Skin epidermis (tissue), 12 donors: ENCODE data around the gene DAPK1.
A peak's percentile ranks its signal among the peaks of the same experiment; 100 is the strongest.

Source experiments
- H3K27ac ChIP-seq, 21 experiments: fragments of 200-600 bp; sonication (generic) in 11 of 21; one replicate each; pipeline ENCODE4 v1.5.0; 2020; ENCODE audit warnings: mild to moderate bottlenecking in 3 of 21, inconsistent platforms in 2 of 21, moderate library complexity in 2 of 21
- H3K4me3 ChIP-seq, 7 experiments: fragments of 200-600 bp; sonication (generic) in 2 of 7; one replicate each; pipeline ENCODE4 v1.5.0; 2020; ENCODE audit warnings: inconsistent platforms in 2 of 7, mild to moderate bottlenecking in 2 of 7, moderate library complexity in 1 of 7

The DAPK1 gene

DNA sequence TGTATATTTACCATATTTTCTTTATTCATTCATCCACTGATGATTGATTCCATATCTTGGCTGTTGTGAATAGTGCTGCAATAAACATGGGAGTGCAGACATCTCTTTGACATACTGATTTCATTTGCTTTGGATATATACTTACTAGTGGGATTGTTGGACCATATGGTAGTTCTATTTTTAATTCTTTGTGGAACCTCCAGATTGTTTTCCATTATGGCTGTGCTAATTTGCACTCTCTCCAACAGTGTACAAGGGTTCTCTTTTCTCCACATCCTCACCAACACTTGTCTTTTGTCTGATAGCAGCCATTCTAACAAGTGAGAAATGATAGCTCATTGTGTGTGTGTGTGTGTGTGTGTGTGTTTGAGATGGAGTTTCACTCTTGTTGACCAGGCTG, 86.7 kb downstream of the DAPK1 start:
- H3K27ac ChIP-seq, result no peak overlapping the region

DNA sequence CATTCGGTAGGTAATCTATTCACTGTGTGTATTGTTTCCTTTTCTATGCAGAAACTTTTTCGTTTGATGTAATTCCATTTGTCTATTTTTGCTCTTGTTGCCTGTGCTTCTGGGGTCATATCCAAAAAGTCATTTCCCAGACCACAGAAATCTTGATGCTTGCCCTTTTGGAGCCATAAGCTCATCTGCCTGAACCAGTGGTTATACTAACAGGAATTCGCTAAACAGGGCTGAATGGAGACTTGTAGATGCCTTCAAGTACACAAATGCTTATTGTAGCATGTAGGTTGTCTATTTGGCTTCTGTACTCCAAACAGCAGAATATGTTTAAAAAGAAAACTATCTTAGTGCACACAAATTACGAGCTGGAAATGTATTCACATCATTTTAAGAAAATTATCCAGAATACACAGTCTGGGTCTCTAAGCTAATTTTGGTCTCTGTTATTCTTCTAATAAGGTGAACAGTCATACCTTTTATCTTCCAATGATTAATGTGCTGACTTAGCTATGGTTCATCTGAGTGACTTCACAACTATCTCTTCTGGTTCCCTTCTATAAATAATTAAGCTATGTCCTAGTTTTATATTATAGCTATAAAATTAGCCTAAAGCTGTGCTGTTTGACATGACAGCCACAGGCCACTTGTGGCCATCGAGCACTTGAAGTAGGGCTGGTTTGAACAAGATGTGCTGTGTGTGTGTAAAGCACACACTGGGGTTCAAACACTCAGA, 87.6 kb downstream of the DAPK1 start:
- Histone ChIP-seq H3K4me3 (no peak overlapping the region), H3K27ac (no peak overlapping the region)

More for the DNA sequence above, 86.7 kb downstream of the DAPK1 start:
- H3K4me3 ChIP-seq, result no peak overlapping the region

DNA sequence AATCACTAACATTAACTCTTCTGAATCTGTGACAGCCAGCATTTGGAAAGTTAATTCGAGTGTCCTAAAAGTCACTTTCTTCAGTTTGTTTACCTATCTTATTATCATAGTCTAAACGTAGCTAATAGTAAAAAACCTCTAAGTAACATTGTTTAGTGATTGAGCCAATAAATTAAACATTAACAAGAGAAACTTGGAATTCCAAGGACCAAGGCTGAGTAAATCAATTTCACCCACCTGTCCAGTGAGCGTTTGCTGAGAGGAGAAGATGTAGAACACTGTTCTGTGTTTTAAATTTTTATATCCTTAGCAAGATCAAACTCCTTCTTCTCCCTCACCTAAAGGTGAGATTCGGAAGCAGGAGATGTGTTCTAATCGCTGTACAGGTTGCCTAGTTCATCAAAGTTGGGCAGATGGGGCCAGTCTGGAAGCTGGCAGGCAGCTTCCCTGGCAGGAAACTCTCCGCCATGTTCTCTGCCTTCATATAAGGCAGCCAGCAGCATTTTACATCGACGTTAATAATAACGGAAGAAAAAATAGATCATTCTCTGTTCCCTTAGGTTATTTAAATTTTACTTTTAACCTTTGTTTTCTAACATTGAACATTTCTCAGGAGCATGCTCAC, 89.2 kb downstream of the DAPK1 start:
- no peak overlapping the region for H3K27ac ChIP-seq
- no peak overlapping the region for H3K4me3 ChIP-seq

DNA sequence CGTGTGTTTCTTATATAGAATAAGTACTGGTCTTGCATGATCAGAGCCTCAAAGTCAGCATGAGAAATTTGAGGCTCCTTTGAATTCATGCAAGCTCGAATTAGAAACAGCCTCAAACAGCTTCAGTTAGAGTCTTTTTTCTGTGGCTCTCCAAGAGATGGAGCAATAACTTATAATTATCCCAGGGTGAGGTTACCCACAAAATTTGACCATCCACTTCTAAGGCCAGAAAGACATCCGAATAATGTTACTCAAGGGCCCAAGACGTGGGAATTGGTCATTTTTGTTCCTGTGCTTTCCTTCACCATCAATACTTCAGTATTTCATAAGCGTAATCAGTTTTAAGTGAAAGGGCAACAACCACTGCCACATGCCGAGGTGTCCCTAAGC, 89.7 kb downstream of the DAPK1 start:
- Histone ChIP-seq H3K27ac (no peak overlapping the region), H3K4me3 (no peak overlapping the region)

DNA sequence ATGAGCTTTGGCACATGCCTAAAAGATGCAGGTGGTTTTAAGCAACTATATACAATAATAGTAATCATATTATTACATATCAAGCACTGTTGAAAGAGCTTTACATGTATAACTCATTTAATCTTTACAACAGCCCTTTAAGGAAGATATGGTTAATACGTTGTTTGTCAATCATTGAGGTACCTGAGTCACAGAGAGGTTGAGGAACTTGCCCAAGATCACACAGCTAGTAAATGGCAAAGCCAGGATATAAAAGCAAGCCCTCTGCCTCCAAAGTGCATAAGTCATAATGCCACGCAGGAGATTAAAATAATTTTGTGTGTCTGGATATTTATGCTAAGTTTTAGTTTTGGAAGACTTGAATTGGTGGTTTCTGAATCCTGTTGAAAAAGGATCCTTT, 90.2 kb downstream of the DAPK1 start:
- H3K27ac ChIP-seq, result no peak overlapping the region

DNA sequence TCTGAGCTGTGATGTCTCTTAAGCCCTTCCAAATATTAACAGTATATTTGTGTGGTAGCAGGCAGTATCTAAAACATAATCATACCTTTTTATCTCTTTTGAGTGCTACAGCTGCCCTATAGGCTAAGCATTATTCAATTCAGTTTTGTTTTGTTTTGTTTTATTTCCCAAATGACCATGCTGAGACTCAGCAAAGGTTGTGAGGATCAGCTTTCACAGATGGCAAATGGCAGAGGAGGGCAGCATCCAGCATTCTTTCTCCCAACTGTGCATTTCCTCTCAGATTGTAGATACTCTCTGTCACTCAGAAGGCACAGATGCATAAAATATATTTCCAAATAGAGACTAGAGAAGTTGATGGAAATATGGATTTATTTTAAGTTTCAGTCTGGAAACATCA, 90.7 kb downstream of the DAPK1 start:
- no peak overlapping the region for H3K27ac ChIP-seq
- H3K4me3 ChIP-seq, result no peak overlapping the region

More for the DNA sequence above, 90.2 kb downstream of the DAPK1 start:
- H3K4me3 ChIP-seq, result no peak overlapping the region

DNA sequence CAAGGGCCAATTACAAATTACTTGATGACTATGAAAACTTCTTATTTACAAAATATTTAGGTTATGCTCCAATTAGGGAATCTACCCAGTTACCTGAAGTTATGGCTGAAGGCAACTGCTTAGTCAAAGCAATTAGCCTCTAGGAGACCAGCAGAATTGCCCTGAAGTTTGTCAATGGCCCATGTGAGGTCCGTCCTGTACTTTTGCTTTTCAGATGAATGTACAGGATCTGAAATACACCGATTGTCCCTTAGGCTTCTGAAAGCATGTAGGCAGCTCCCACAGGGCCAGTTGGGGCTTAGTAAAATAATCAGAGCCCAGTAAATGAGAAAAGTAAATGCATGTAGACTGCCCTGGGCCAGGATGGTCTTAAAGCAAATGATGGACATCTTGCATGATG, 93.3 kb downstream of the DAPK1 start:
- Histone ChIP-seq H3K27ac (no peak overlapping the region), H3K4me3 (no peak overlapping the region)

DNA sequence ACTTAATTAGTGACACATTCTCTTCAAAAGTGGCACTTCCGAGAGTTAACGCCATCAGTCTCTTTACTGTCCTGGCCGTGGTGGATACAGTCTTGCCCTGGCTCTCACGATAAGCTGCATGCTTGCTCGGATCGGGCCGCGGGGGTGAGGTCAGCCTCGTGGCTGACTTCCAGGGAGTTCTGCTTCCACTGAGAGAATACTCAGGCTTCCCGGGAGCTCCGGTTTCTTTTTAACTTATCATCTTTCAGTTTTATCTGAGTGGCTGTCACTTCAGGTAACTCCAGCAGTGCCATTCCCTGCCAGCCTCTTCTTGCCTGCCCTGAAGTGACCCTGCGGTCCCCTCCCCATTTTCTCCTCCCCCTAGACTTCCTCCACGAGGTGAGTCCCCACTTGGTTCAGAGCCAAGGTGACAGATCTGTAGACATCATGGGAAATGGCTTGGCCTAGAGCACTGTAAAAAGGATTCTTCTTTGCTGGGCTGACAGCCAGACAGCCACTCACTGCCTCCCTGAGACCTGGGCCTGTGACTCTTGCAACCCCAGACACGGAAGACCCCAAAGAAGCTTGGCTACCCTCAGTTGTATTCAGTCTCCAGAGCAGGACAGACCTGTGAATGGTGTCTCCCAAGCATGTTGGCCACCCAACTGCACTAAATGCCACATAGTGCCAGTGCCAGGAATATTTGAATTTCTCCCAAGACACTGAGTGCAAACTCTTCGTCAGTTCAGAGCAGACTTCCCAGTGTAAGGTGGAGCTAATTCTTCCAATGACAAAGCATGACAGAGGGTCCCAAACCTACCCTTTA, 95.1 kb downstream of the DAPK1 start:
- peak overlapping the region in 3 of 21 experiments; percentile 8 to 44 (median 34) for H3K27ac ChIP-seq
- no peak overlapping the region for H3K4me3 ChIP-seq

DNA sequence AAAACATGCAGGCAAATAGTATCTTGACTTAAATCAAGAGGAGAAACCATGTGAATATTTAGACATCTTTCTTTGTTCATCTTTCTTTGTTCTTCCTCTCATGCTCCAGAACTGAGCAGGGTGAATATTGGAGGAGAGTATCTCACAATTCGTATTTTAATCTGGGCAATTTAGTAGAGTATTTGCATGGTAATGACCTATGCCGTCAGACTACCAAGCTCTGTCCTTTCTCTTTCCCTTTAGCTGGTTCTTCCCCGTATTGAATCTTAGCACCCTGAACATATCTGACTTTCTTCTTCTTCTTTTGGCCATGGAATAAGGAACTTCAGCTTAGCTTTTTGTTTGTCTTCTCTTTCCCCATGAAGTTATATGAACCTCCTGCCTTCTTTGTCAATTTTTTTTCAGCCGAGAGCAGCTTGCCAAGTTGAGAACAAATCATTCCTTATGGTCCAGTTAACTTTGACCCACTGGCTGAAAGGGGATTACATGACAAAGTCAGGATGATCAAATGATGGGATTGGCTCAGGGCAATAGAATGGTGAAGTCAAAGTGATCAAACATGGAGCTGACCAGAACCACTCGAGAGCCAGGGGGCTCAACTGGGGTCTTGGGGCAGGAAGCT, 95.8 kb downstream of the DAPK1 start:
- peak overlapping the region in 1 of 21 experiments; percentile 34 for H3K27ac ChIP-seq
- no peak overlapping the region for H3K4me3 ChIP-seq

DNA sequence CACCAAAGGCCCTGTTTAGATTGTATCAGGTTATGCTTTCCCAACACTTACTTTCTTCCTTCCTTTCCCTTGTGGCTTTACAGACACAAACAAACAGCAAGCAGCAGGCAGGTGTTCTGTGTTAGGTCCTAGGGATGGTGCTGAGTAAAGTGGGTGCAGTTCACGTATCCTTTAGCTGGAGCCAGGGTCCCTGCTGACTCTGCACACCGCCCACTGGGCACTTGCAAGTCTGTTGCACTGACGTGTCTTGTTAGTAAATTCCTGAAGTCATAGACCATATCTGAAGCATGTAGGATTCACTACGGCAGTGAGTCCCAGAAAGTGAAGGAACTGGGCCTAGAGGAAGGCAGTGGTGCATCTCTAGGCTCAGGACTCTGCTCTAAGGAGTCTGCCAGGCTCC, 96.5 kb downstream of the DAPK1 start:
- Histone ChIP-seq H3K4me3 (no peak overlapping the region), H3K27ac (peak overlapping the region in 1 of 21 experiments; percentile 34)

DNA sequence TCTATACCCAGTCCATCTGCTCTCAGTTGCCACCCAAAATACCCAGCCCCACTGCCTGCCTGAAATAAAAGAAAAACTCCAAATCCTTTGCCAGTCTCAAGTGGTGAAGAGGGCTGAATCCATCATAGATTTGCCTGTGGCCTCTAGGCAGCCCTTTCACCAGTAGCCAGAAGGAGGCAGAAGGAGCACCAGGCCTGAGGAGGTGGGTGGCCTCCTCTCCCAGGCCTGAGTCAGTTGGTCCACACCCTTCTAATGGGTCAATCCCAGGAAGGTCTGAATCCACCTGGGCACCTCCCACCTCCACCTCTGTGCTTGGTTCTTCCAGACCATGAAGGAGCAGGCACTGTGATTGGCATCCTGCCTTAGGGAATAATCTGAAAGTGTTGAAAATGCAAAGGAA, 97.0 kb downstream of the DAPK1 start:
- H3K27ac ChIP-seq, result no peak overlapping the region
- H3K4me3 ChIP-seq, result no peak overlapping the region

DNA sequence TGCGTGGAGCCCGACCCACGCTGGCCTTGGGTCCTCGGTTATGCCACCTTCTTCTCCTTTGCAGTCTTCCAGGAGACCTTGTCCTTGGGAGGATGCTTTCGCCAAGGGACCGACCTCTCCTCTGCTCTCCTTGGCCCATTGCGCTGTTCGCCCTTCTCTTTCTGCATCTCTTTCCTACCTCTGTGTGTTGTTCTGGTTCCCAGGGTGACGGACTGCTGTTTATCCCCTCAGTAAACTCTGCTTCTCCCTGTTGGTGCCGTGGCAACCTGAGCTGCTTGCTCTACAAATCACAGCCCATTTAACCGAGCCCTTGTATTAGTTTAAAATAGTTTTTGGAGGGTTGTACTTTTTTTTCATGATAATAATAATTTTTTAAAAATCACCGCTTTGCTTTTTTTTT, 97.9 kb downstream of the DAPK1 start:
- H3K4me3 ChIP-seq, result no peak overlapping the region
- H3K27ac ChIP-seq, result no peak overlapping the region

DNA sequence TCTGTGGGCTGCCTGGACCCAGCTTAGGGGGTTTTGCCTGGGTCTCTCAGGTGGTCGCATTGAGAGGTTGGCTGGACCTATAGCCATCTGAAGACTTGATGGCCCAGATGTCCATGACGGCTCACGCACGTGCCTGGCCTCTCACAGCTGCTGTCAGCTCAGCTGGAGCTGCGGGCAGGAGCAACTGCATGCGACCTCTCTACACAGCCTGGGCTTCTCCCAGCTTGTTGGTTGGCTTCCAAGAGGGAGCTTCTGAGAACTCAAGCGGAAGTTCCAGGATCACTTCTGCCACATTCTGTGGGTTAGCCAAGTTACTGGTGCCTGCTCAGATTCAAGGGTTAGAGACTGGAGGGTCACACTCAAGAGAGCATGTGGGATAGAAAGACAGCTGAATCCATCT, 99.2 kb downstream of the DAPK1 start:
- H3K27ac ChIP-seq, result no peak overlapping the region
- H3K4me3 ChIP-seq, result no peak overlapping the region

DNA sequence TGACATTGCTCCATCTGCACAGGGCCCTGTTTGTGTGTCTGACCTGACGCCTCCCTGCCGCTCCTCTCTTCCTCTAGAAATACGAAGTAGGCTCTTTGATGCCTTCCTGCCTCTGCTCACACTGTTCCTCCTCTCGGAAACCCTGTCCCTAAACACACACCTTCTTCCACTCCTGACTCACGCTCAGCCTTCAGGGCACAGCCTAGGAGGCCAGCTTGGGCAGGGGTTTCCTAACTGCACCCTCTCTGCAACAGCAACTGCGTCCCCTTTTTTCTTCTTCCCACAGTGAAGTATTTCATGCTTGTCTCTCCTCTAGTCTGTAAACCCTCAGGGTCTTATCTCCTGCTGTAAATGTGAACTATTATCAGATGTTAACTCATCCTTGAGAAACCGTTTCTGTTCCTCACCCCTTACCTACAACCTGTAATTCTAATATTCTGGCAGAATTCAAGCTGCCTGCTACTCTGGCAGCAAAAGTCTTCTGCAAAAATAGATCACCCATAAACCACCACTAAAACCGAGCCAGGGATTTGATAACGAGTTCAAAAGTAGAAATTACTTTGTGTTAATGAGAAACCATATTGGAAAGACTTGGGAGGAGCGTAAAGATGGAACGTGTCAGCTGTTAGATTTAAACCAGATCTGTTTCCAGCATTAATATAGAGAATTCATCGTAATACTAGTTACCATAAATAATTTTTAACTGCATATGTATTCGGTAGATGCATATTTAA, 100.2 kb downstream of the DAPK1 start:
- no peak overlapping the region for H3K4me3 ChIP-seq
- H3K27ac ChIP-seq, result no peak overlapping the region

DNA sequence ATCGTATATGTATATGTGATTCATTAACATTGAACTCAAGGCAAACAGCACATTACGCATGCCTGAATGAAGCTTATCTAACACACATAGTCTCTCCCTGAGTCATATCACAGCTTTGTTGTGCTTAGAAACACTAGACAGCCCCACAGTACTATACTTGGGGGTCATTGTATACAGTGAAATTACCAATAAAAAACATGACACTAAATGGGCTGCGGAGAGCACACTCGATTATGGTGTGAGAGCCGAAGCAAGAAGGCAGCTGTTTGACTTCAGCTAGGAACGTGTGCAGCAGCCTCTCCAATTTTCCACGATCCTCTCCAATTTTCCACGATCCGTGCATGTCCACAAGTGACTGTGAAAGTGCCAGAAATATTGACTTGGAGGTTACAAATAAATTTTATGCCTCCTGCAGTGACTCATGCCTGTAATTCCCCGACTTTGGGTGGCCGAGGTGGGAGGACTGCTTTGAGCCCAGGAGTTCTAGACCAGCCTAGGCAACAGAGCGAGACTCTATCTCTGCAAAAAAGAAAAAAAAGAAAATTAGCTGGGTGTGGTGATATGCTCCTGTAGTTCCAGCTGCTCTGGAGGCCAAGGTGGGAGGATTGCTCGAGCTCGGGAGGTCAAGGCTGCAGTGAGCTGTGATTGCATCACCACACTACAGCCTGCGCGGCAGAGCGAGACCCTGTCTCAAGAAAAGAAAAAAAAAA, 102.4 kb downstream of the DAPK1 start:
- peak overlapping the region in 1 of 21 experiments; percentile 42 for H3K27ac ChIP-seq
- H3K4me3 ChIP-seq, result no peak overlapping the region

DNA sequence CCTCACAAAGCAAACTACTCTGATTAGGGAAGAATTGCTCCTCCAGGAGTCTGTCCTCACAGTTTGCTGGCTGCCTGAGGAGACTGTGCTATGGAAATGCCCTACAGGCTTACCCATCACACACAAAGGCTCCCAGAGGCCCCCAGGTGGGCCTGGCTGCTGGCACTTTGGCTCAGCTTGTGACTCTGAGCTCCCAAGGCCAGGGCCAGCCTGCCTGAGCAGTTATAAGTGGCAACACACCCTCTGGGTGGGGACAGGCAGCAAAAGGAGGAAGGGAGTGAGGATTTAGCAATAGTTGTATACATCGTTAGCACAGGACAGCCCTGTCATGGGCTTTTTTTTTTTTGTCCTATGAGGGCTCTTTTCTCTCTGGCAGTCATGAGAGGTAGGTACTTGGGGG, 103.5 kb downstream of the DAPK1 start:
- H3K4me3 ChIP-seq, result no peak overlapping the region
- peak overlapping the region in 8 of 21 experiments; percentile 7 to 64 (median 30) for H3K27ac ChIP-seq

DNA sequence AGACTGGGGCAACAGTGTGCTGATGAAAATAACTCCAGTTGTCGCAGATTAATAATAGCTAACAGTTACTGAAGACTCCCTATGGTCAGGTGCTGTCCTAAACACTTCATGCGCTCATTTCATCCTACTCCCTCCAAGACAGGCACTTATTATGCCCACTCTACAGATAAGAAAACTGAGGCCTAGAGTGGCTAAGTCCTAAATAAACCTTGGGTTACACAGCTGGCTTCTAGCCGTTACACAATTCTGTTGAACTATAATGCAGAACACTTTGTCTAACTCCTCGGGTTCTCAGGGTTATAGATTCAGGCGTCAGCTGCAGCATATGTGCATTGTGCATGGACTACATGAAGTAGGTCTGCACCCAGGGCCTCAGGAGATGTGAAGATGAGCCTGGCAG, 103.9 kb downstream of the DAPK1 start:
- Histone ChIP-seq H3K27ac (no peak overlapping the region), H3K4me3 (no peak overlapping the region)

DNA sequence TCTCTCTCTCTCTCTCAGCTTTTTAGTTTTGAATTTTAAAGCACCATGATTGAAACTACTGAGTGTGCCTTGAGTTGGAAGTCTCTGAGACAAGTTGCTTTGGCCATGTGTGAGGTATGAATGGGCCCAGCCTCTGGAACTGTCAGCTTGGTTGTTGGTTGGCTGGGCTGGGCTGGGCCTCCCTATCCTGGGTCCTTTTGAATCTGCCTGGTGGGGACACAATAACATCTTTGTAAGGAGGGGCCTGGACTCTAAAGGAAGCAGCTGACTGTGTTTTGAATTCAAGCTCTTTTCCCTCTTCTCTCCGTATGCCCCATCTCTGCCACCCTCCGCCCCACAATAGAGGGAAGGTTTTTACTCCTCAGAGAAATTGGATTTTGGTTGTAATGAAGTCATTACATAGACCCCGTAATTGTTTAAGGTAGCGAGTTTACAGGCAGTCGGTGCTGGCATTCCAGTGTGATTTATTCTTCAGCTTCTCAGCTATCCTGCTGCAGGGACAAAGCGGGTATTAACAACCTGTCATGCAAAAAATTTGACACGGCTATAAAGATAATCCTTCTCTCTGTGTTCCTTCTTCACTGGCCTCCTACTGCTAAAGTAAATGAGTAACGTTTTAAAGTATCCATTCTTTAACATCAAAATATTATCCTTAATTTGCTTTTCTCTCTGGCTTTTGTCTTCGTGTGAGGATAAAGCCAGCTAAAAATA, 105.4 kb downstream of the DAPK1 start:
- Histone ChIP-seq H3K27ac (no peak overlapping the region), H3K4me3 (no peak overlapping the region)
